ENCODE measurements around the gene FCHSD2.

GRCh38 chr11:73091521-73092305, 50.4 kb downstream of the FCHSD2 start:
- TF ChIP-seq CTCF (IDR thresholded peaks at IDR 0.05) (no peak), POLR2A (IDR thresholded peaks at IDR 0.05) (no peak)
